CD4-positive, alpha-beta T cell treated with Interleukin-21 for 1 hour (primary cell): Measurements from ENCODE around the gene VKORC1L1.
A peak's percentile ranks its signal among the peaks of the same experiment; 100 is the strongest.
"Not testable (repeated sequence)": the region's sequence is repeated elsewhere in the genome, so short reads cannot be mapped to it uniquely, and the experiment has no call there.

Experiments
- DNase-seq: peaks from one replicate; pipeline ENCODE4 v3.0.0-alpha.2; 2020

Gene VKORC1L1

DNA sequence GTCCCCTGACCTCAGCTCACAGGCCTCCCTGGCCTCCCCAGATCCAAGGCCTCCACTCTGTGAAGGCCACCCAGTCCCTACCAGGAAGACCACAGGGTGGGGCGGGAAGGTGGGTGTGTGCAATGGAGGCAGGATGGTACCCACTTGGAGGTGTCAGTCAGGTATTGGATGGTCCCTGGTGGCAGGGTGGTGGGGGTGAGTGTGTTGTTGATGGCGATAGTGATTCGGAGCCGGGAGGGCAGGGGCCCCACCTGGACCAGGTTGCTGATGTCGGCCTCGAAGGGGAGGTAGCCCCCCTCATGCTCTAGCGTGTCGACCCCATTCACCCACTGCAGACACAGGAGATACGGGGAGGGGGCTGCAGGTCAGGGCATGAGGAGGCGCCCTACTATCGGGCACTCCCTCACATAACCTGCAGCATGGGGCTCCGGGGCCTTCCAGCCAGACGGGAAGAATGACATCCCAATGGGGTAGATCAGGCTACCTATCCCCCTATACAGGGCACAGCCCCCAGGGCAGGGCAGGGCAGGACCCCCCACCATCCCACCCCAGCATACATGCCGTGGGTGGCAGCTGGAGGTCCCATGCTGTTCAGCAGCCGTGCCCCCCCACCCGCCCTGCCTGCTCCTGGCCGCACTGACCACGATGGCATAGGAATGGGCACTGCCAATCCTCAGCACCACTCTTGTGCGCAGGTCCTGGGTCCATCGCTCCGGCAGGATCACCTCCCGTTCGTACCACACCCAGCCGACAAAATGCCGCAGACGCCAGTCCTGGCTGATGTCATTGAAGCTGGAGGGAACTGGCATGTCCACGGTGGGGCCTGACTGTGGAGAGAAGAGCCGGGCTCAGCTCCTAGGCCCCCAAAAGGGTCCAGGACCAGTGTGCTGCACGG lies 107.0 kb downstream of the VKORC1L1 start:
- DNase-seq, result no peak

DNA sequence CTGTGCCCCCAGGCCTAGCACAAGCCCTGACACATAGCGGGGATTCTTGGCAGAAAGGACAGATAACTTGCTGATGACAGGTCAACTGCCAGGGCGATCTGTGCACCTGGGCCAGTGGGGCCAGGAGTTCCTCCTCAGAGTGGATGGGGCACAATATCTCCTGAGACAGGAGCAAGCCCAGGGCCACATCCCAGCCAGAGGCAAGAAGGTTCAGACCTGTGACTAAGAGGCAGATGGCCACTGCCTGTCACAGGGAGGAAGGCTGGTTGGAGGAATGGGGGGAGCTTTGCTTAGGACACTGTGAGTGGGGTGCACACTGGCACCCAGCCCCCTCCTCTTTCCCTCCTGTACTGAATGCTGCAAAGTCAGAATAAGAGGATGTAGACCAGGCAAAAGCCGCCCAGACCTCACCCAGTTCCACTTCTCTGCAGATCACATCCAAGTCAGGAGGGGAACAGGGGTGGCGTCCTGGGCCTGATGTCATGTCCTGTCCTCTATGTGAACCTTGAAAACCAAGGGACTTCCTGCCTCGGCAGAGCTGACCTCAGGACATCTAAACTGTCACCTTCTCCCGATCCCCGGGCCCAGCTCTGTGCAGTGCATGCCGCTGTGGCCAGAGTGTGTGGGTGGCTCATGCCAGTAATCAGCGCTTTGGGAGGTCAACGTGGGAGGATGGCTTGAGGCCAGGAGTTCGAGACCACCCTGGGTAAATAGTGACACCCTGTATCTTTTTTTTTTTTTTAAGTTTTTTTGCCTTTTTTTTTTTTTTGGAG lies 107.8 kb downstream of the VKORC1L1 start:
- DNase-seq, result peak; percentile 69

GRCh38 chr7:65981965-65982792 lies 109.3 kb downstream of the VKORC1L1 start, which contains the start of gene GUSB:
Gene GUSB, minus strand, starts transcription at chr7:65982213. Its CDS starts 30 bp downstream, at chr7:65982183.
- peak; percentile 92 for DNase-seq

DNA sequence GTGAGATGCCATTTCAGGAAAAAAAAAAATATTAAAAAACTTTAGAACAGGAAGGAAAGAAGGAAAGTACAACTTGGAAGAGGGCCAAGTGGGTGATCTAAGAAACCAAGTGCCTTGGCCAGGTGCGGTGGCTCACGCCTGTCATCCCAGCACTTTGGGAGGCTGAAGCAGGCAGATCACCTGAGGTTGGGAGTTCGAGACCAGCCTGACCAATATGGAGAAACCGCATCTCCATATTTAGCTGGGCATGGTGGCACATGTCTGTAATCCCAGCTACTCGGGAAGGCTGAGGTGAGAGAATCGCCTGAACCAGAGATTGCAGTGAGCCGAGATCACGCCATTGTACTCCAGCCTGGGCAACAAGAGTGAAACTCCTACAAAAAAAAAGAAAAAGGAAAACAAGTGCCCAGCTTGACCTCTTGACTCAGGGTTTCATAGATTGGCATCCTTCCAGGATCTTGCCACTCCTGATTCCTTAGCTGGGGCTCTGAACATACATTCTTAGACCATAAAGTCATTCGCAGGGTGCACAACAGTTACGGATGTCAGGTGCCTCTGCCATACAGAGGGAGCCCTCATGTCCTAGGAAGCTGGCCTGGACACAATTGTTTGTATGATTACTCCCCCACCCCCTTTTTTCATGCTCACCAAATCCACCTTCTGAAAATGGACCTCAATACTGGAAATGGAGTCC lies 111.2 kb downstream of the VKORC1L1 start:
- DNase-seq, result no peak

- DNase-seq, result no peak
Observed at GRCh38 chr7:65988084-65988483, 115.2 kb downstream of the VKORC1L1 start.

DNA sequence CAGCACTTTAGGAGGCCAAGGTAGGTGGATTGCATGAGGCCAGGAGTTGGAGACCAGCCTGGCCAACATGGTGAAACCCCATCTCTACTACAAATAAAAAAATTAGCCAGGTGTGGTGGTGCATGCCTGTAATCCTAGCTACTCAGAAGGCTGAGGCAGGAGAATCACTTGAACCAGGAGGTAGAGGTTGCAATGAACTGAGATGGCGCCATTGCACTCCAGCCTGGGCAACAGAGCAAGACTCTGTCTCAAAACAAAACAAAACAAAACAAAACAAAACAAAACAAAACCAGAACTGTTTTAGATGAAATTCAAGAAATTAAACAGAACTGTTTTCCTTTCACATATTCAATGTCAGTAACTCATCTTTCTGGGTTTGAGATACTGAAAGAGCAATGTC lies 115.6 kb downstream of the VKORC1L1 start:
- not testable (repeated sequence) for DNase-seq

DNA sequence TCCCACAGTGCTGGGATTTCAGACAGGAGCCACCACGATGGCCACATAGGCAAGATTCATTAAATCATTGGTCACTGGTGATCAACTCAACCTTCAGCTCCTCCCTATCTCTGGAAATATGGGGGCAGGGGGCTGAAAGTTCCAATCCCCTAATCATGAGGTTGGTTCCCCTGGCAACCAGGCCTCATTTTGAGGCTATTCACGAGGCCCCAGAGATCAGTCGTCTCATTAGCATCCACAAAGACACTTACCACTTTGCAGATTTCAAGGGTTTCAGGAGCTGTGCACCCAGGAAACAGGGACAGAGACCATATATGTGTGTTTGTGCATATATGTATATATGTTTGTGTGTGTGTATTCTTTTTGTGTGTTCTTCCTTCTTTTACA lies 116.8 kb downstream of the VKORC1L1 start:
- no peak for DNase-seq

GRCh38 chr7:65991829-65992228 lies 119.0 kb downstream of the VKORC1L1 start:
- DNase-seq, result not testable (repeated sequence)

GRCh38 chr7:65992526-65992925 lies 119.7 kb downstream of the VKORC1L1 start:
- no peak for DNase-seq

- not testable (repeated sequence) for DNase-seq
Observed at GRCh38 chr7:65994984-65995383, 122.1 kb downstream of the VKORC1L1 start.

DNA sequence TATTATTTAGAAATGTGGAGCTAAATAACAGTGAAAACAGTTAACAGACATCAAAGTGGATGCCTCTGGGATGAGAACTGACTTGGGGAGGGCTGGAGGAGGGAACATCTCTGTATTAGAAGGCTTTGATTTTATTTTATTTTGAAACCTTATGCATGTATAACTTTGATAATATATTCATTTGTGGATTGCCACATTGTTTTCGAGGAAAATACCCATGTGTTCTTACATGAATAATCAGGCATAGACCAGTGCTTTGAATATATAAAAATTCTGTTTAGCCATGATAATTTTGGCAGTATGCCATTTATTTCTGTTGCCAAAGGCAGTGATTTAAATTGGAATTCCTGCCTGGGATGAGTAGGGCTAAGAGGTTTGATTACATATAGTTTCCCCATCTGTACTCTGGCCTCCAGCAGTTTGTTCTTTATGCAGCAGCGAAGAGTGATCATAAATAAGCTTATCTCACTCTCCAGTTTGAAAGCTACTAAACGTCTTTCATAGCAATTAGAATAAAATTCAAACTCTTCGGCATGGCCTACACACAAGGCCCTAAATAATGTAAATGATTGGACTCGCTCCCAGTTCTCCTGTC lies 128.0 kb downstream of the VKORC1L1 start:
- DNase-seq, result not testable (repeated sequence)

- DNase-seq, result not testable (repeated sequence)
Observed at GRCh38 chr7:66005115-66005671, 132.3 kb downstream of the VKORC1L1 start.

- DNase-seq, result no peak
Observed at GRCh38 chr7:66007232-66007631, 134.4 kb downstream of the VKORC1L1 start.
